Measurements from ENCODE around the gene R3HDM2.
"Not testable (repeated sequence)": the region's sequence is repeated elsewhere in the genome, so short reads cannot be mapped to it uniquely, and the experiment has no call there.

The R3HDM2 gene

GRCh38 chr12:57278465-57279381, 152.1 kb downstream of the R3HDM2 start:
- Histone ChIP-seq H2AFZ (ENCODE audit: low read length) (no peak overlapping the region), H3K4ac (ENCODE audit: low read length) (no peak overlapping the region), H3K4me2 (ENCODE audit: insufficient read depth, low read length, poor library complexity, severe bottlenecking) (no peak overlapping the region), H2AK5ac (ENCODE audit: low read depth, low read length) (no peak overlapping the region), H3K36me3 (replicated peaks in 1 of 2; ENCODE audit: control insufficient read depth in 2 of 2, insufficient read depth in 2 of 2, low read length in 2 of 2) (peaks cover 10 to 71% of the 10 kb centered on the region in 2 donors), H3K27ac (replicated peaks; ENCODE audit: low read length) (no peak overlapping the region), H2BK12ac (ENCODE audit: low read length) (no peak overlapping the region), H3K4me1 (ENCODE audit: control insufficient read depth in 2 of 2, insufficient read depth in 1 of 2, low read depth in 1 of 2, low read length in 2 of 2) (peaks cover 1 to 3% of the 10 kb centered on the region in 2 donors), H3K9ac (ENCODE audit: low read depth, low read length, poor library complexity) (no peak overlapping the region), H4K8ac (ENCODE audit: low read depth, low read length) (no peak overlapping the region), H4K91ac (ENCODE audit: low read depth, low read length, poor library complexity) (no peak overlapping the region), H2BK120ac (ENCODE audit: low read depth, low read length) (no peak overlapping the region), H2BK15ac (ENCODE audit: low read length) (no peak overlapping the region), H3K9me3 (replicated peaks in 1 of 2; ENCODE audit: control insufficient read depth in 2 of 2, insufficient read depth in 1 of 2, low read depth in 1 of 2, low read length in 2 of 2) (no peaks in the 10 kb centered on the region), H2BK5ac (ENCODE audit: low read length) (no peak overlapping the region), H3K18ac (ENCODE audit: low read length) (no peak overlapping the region), H3K27me3 (ENCODE audit: control insufficient read depth in 3 of 3, insufficient read depth in 3 of 3, low read depth in 1 of 3, low read length in 3 of 3) (no peaks in the 10 kb centered on the region), H3K23ac (ENCODE audit: low read depth, low read length, poor library complexity) (no peak overlapping the region), H3K4me3 (ENCODE audit: low read length in 2 of 2) (no peak overlapping the region), H3K79me1 (ENCODE audit: low read depth, low read length) (no peaks in the 10 kb centered on the region), H3K14ac (ENCODE audit: low read length) (no peak overlapping the region)
- WGBS, 2 donors (ENCODE audit: extremely low coverage in 2 of 2, insufficient read length in 2 of 2, insufficient replicate concordance in 1 of 2), result no CpG with 5 or more reads among the region's 15 CpGs
- DNase-seq (ENCODE audit: low spot score), result no peak

- Histone ChIP-seq H3K4me2 (ENCODE audit: insufficient read depth, low read length, poor library complexity, severe bottlenecking) (no peak overlapping the region), H3K9ac (ENCODE audit: low read depth, low read length, poor library complexity) (no peak overlapping the region), H3K36me3 (replicated peaks in 1 of 2; ENCODE audit: control insufficient read depth in 2 of 2, insufficient read depth in 2 of 2, low read length in 2 of 2) (peaks cover 8 to 69% of the 10 kb centered on the region in 2 donors), H3K4ac (ENCODE audit: low read length) (no peak overlapping the region), H4K8ac (ENCODE audit: low read depth, low read length) (no peak overlapping the region), H3K23ac (ENCODE audit: low read depth, low read length, poor library complexity) (no peak overlapping the region), H3K14ac (ENCODE audit: low read length) (no peak overlapping the region), H3K4me3 (ENCODE audit: low read length in 2 of 2) (no peak overlapping the region), H4K91ac (ENCODE audit: low read depth, low read length, poor library complexity) (no peak overlapping the region), H2AK5ac (ENCODE audit: low read depth, low read length) (no peak overlapping the region), H3K27me3 (ENCODE audit: control insufficient read depth in 3 of 3, insufficient read depth in 3 of 3, low read depth in 1 of 3, low read length in 3 of 3) (no peaks in the 10 kb centered on the region), H3K18ac (ENCODE audit: low read length) (no peak overlapping the region), H2BK12ac (ENCODE audit: low read length) (no peak overlapping the region), H3K4me1 (ENCODE audit: control insufficient read depth in 2 of 2, insufficient read depth in 1 of 2, low read depth in 1 of 2, low read length in 2 of 2) (peaks cover 1 to 3% of the 10 kb centered on the region in 2 donors), H3K27ac (replicated peaks; ENCODE audit: low read length) (no peak overlapping the region), H2BK5ac (ENCODE audit: low read length) (no peak overlapping the region), H2BK15ac (ENCODE audit: low read length) (no peak overlapping the region), H3K79me1 (ENCODE audit: low read depth, low read length) (no peaks in the 10 kb centered on the region), H2BK120ac (ENCODE audit: low read depth, low read length) (no peak overlapping the region), H2AFZ (ENCODE audit: low read length) (no peak overlapping the region), H3K9me3 (replicated peaks in 1 of 2; ENCODE audit: control insufficient read depth in 2 of 2, insufficient read depth in 1 of 2, low read depth in 1 of 2, low read length in 2 of 2) (no peaks in the 10 kb centered on the region)
- DNase-seq (ENCODE audit: low spot score), result no peak
- WGBS, 2 donors (ENCODE audit: extremely low coverage in 2 of 2, insufficient read length in 2 of 2, insufficient replicate concordance in 1 of 2), result no CpG with 5 or more reads among the region's 4 CpGs
Observed at GRCh38 chr12:57276935-57277563, 153.8 kb downstream of the R3HDM2 start.

DNA sequence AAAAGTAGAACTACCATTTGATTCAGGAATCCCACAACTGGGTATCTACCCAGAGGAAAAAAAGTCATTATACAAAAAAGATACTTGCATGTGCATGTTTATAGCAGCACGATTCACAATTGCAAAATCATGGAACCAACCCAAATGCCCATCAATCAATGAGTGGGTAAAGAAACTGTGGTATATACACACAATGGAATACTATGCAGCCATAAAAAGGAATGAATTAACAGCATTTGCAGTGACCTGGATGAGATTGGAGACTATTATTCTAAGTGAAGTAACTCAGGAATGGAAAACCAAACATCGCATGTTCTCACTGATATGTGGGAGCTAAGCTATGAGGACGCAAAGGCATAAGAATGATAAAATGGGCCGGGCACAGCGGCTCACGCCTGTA, 154.6 kb downstream of the R3HDM2 start:
- H2BK5ac ChIP-seq (ENCODE audit: low read length); H3K23ac ChIP-seq (ENCODE audit: low read depth, low read length, poor library complexity); H3K79me1 ChIP-seq (ENCODE audit: low read depth, low read length); H2BK12ac ChIP-seq (ENCODE audit: low read length); H3K4ac ChIP-seq (ENCODE audit: low read length); H2BK120ac ChIP-seq (ENCODE audit: low read depth, low read length); H3K27ac ChIP-seq (replicated peaks; ENCODE audit: low read length); H2AK5ac ChIP-seq (ENCODE audit: low read depth, low read length); DNase-seq (ENCODE audit: low spot score); H3K9ac ChIP-seq (ENCODE audit: low read depth, low read length, poor library complexity); H3K27me3 ChIP-seq (ENCODE audit: control insufficient read depth in 3 of 3, insufficient read depth in 3 of 3, low read depth in 1 of 3, low read length in 3 of 3); H3K4me1 ChIP-seq (ENCODE audit: control insufficient read depth in 2 of 2, insufficient read depth in 1 of 2, low read depth in 1 of 2, low read length in 2 of 2); H3K9me3 ChIP-seq (replicated peaks in 1 of 2; ENCODE audit: control insufficient read depth in 2 of 2, insufficient read depth in 1 of 2, low read depth in 1 of 2, low read length in 2 of 2); H4K91ac ChIP-seq (ENCODE audit: low read depth, low read length, poor library complexity); H3K4me2 ChIP-seq (ENCODE audit: insufficient read depth, low read length, poor library complexity, severe bottlenecking); H3K18ac ChIP-seq (ENCODE audit: low read length); H2BK15ac ChIP-seq (ENCODE audit: low read length); H3K4me3 ChIP-seq (ENCODE audit: low read length in 2 of 2); H3K14ac ChIP-seq (ENCODE audit: low read length); H4K8ac ChIP-seq (ENCODE audit: low read depth, low read length); H2AFZ ChIP-seq (ENCODE audit: low read length): not testable (repeated sequence)
- H3K36me3 ChIP-seq (replicated peaks in 1 of 2; ENCODE audit: control insufficient read depth in 2 of 2, insufficient read depth in 2 of 2, low read length in 2 of 2), result peaks cover 8 to 65% of the 10 kb centered on the region in 2 donors
- WGBS, 2 donors (ENCODE audit: extremely low coverage in 2 of 2, insufficient read length in 2 of 2, insufficient replicate concordance in 1 of 2), result no CpG with 5 or more reads among the region's 6 CpGs

DNA sequence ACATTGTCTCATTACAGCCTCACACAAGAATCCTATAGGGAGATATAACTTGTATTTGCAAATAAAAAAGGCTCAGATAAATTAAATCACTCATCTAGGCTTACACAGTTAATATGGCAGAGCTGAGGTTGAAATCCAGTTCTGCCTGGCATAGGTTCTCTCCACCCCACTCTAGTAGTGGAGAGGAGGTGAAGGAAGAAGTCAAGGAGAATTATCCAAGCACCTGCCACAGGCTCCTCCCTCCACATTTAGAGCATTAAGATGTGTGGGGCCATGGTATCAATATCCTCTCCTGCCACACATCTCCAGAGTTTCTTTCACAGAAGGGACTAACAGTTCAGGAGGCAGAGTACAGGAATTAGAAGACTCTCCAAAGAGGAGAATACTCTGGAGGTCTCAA, 157.3 kb downstream of the R3HDM2 start:
- Histone ChIP-seq H4K8ac (ENCODE audit: low read depth, low read length) (no peak overlapping the region), H3K4me1 (ENCODE audit: control insufficient read depth in 2 of 2, insufficient read depth in 1 of 2, low read depth in 1 of 2, low read length in 2 of 2) (no peaks in the 10 kb centered on the region), H2BK15ac (ENCODE audit: low read length) (no peak overlapping the region), H3K27me3 (ENCODE audit: control insufficient read depth in 3 of 3, insufficient read depth in 3 of 3, low read depth in 1 of 3, low read length in 3 of 3) (no peaks in the 10 kb centered on the region), H3K23ac (ENCODE audit: low read depth, low read length, poor library complexity) (no peak overlapping the region), H2AFZ (ENCODE audit: low read length) (no peak overlapping the region), H3K36me3 (replicated peaks in 1 of 2; ENCODE audit: control insufficient read depth in 2 of 2, insufficient read depth in 2 of 2, low read length in 2 of 2) (peaks cover 13 to 65% of the 10 kb centered on the region in 2 donors), H3K27ac (replicated peaks; ENCODE audit: low read length) (no peak overlapping the region), H3K4me3 (ENCODE audit: low read length in 2 of 2) (no peak overlapping the region), H3K9ac (ENCODE audit: low read depth, low read length, poor library complexity) (no peak overlapping the region), H3K14ac (ENCODE audit: low read length) (no peak overlapping the region), H3K18ac (ENCODE audit: low read length) (no peak overlapping the region), H2AK5ac (ENCODE audit: low read depth, low read length) (no peak overlapping the region), H2BK120ac (ENCODE audit: low read depth, low read length) (no peak overlapping the region), H3K79me1 (ENCODE audit: low read depth, low read length) (no peaks in the 10 kb centered on the region), H3K4ac (ENCODE audit: low read length) (no peak overlapping the region), H4K91ac (ENCODE audit: low read depth, low read length, poor library complexity) (no peak overlapping the region), H3K4me2 (ENCODE audit: insufficient read depth, low read length, poor library complexity, severe bottlenecking) (no peak overlapping the region), H2BK12ac (ENCODE audit: low read length) (no peak overlapping the region), H2BK5ac (ENCODE audit: low read length) (no peak overlapping the region), H3K9me3 (replicated peaks in 1 of 2; ENCODE audit: control insufficient read depth in 2 of 2, insufficient read depth in 1 of 2, low read depth in 1 of 2, low read length in 2 of 2) (no peaks in the 10 kb centered on the region)
- no peak for DNase-seq (ENCODE audit: low spot score)
